Activated CD4-positive, CD25-positive, alpha-beta regulatory T cell treated with anti-CD3 and anti-CD28 coated beads, Interleukin-2, amount 50 U/mL, for 16 hours (primary cell): ENCODE results near the gene SUMO3.

Experiments used
- DNase-seq: peaks from one replicate; pipeline ENCODE4 v3.0.0-alpha.2; 2020; ENCODE audit warnings: low read depth, low spot score

Gene SUMO3

DNA sequence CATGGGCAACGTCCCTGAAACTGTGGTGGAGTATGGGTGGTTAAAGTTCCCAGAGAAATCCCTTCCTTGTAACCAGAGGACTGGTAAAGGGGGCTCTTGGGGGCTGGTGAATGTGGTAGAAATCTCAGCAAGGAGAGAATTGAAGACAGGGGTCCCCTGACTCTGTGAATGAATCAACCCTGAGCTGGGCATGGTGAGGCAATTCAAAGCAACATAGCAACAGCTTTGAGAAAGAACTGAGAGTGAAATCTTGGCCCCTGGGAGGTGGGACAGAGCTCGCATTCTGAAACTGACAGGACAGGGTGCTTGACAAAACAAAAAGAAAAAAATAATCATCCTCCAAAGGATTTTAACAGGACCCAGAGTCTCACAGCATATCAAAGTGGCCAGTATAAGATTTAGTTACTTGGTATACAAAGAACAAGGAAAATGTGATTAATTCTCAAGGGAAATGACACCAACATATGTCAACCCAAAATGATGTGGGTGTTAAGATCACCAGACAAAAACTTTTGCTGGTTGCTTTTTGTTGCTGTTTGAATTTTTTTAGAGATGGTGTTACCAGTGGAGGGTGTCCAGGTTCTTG, 11.7 kb upstream of the SUMO3 start:
- no peak for DNase-seq

DNA sequence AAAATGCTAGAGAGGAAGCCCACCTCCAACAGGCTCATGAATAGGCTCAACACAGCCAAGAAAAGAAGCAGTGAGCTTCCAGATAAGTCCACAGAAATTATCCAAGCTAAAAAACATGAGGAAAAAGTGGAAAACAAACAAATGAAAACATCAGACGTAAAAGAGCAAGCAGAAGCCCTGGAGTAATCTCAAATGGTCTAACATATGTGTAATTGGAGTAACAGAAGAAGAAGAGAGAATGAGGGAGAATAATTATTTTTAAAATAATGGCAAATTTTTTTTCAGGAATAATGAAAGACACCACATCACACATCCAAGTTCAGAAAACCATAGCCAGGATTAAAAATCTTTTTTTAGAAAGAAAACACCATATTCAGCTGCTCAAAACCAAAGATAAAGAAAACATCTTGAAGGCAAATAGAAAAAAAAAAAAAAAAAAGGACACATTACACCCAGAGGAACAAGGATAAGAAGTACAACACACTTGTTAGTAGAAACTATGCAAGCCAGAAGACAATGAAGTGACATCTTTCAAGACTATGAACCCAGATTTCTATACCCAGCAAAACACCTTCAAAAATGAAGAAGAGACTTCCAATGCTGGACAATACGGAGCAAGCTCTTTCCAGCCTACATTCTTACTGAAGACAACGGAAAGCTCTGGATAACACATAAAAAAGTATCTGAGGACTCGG, 10.6 kb upstream of the SUMO3 start:
- no peak for DNase-seq

DNA sequence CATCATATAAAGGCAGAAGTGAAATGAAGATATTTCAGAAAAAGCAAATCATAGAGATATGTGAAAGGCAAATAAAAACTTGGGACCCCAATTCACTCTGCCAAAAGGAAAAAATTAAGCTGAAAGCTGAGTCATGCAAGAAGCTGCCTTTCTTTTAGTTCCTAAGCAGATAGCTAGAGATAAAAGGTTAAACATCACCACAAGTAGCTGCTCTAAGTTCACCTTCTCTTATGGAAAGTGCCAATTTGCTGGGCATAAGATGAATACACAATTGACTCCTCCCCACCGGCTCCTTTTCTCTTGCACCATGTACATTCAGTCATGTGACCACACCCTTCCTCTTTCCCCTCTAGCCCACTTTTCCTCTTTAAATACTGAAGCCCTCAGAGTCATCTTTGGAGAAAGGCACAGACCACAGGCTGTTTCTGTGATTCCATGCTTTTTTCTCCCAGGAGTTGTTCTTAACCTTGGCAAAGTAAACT, 5.4 kb upstream of the SUMO3 start:
- DNase-seq = no peak

DNA sequence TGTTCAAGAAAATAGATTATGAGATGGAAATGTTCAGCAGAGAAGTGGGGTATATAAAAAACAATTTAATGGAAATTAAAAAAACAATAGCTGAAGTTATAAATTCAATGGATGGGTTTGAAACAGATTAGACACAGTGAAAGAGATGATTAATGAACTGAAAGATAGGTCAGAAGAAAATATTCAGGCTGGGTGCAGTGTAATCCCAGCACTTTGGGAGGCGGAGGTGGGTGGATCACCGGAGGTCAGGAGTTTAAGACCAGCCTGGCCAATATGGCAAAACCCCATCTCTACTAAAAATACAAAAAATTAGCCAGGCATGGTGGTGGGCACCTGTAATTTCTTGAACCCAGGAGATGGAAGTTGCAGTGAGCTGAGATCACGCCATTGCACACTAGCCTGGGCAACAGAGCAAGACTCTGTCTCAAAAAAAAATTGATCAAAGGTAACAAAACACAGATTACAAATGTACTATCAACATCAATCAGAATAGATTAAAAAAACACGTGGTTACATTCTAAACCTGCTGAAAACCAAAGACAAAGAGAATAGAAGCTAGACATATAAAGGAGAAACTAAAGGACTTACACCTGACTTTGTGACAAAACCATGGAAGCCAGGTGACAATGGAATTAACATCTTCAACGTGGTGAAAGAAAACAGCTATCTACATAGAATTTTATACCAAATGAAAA, 4.8 kb upstream of the SUMO3 start:
- no peak for DNase-seq

DNA sequence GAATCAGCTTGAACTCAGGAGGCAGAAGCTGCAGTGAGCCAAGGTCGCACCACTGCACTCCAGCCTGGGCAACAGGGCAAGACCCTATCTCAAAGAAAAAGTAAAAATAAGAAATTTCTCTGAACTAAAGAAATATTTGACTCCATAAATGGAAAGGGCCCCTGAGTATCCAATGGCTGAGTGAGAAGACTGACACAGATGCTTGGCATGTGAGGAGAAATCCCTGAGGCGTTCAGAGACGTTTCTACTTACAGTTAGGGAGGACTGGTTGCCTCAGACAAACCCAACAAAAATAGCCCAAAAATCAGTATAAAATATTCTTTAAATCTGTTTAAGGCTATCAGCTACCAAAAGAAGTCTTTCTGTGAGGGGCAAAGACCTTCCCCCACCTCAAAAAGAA, 3.0 kb upstream of the SUMO3 start:
- DNase-seq = no peak

DNA sequence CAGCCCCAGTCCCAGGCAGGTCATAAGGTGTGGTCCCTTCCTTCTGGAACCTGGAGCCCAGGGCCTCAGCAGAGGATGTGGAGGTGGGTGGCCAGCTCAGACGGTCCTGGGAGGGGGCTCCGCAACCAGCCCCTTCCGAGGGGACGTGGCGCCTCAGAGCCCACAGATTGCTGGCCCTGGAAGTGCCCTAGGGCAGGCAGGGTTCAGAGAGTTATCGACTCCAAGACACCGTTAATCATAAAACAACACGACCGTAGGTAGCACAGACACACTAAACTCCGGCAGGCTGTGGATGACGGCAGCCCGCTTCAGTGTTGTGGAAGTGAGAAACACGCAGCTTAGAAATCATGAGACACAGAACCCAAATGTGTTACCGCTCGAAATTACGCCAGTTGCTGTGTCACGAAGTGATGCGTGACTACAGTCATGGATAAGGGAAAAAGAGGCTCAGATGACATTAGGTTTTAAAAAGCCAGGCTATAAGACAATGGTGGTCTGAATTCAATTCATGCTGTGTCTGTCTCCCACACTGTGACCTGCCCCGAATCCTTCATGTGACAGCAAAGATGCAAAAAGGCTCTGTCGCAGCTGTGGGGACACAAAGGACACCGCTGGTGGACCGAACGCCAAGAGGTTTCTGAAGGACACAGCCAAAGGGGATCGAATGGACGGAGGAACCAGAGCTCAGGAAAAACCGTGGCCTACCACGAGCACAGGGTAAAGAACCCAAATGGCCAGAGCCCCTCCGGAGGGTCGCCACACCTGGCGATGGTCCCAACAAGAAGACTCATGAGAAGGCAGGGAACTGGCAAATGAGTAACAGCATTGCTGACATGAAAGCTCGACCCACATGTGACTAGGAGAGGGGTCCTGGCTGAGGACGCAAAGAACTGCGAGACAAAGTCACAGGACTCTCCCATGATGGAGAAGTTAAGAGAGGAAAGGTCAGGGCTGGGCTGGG, 1.7 kb upstream of the SUMO3 start:
- DNase-seq = no peak

DNA sequence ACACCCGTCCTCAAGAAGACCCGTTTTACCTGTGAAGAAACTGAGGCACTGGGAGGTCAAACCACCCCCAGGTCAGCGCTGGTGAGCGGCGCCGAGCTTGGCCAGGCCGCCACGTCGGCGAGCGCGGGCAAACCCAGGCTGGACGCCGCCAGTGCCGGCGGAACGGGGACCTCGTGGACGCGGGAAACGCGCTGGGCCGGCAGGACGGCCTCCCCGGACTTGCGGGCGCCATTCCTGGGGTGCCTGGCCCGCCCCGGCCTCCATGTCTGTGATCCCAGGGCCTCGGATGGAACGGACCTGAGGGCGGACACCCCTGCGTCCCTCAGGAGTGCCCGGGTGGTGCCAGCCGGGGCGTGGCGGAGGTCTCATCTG, 764 bp upstream of the SUMO3 start:
- no peak for DNase-seq

DNA sequence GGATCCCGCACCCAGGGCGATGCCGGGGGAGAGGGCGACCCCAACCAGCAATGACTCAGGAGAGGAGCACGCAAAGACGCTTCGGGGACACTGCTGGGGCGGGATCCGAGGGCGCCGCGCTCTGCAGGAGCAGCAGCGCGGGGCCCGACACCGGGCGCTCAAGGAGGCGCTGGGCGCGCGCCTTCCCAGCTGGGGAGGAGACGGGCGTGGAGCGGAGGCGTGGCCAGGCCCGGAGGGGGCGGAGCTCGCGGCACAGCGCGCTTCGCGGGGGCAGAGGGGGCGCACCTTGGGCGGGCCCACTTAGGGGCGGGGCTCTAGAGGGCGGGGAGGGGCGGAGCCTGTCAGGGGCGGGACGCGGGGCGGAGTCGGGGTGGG, 369 bp downstream of the SUMO3 start:
- DNase-seq = peak; percentile 79

DNA sequence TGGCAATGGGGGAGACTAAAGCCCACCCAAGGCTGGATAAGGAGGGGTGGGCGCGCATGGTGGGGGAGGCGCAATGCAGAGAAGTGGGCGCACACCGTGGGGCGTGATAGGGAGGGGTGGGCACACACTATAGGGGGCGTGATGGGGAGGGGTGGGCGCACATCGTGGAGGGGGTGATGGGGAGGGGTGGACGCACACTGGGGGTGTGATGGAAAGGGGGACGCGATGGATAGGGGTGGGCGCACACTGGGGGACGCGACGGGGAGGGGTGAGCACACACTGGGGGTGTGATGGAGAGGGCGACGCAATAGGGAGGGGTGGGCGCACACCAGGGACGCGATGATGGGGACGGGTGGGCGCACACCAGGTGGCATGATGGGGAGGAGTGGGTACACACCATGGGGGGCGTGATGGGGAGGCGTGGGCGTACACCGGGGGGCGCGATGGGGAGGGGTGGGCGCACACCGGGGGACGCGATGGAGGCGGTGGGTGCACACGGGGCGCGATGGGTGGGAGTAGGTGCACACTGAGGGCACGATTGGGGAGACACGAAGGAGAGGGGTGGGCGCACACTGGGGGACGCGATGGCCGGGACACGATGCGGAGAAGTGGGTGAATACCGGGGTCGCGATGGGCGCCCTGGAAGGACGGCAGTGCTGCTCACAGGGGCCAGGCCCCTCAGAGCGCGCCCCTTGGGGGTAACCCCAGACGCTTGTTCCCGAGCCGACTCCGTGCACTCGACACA, 929 bp downstream of the SUMO3 start:
- no peak for DNase-seq

DNA sequence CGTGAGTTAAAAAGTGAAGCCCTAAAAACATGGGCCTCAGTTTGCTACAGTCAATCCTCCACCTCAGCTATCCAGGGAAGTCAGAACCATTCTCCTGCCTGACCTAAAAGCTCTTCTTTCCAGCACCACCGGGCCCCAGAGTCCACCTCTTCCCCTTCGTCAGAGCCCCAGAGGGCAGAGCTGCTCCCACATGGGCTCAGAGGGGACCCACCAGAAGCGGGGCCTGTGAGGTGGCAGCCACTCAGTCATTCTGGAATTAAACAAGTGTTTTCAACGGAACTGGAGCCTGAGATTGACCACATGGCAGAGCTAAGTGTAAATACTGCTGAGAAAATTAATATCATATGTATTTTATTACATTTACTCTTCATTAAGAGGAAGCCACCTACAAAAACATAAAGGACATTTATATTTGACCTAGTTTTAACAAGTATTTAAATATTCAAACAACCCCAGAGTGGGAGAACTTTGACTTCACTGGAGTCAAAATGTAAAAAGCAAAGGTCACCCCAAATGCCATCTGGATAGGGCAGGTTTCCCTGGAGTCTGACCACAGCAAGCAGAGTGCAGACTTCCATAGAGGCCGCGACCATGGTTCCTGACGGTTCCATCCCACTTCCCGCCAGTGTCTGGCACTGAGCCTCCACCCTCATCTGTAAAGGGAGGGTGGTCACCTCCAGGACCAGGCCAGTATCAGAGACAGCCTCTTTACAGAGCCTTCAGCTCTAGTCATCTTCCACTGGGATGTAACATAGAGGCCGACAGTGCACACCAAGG, 1.8 kb downstream of the SUMO3 start:
- no peak for DNase-seq

DNA sequence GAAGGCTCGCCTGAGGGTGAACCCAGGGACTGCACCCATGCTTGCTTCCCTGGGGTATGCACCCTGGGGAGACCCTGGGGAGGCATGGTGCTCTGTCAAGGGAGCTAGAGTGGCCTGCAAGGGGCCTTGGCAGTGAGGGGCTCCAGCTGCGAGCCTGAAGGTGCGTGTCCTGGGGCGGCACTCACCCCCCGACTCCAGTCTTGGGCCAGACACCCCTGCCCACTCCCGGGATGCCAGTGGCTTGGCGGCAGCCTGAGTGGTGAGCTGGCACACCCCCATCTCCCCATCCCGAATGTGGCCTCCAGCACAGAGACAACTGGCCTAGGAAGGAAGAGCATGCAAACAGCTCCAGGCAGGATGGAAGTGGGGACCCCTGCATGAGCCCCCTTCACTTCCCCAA, 2.6 kb downstream of the SUMO3 start:
- DNase-seq = no peak

DNA sequence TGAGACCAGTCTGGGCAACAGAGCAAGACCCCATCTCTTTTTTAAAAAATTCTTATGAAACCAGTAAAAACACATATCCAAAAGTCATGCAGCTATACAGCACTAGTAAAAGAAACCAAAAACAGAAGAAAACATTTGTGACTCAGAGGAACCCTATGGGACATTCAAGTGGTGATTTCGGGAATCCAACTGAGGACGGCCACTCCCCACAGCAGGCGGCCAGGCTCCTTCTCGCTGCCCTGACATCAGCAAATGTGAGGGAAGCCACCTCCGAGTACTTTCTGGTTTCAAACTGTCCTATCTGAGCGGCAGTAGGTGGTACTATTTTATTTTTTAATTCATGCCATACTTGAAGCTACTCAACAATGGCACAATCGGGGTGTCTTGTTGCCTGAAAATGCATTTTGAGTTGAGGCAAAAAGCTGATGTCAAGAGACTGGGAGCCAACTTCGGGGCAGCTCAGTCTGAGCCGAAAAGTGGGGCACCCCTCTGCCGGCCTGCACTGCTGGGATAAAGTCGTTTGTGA, 3.3 kb downstream of the SUMO3 start:
- no peak for DNase-seq

DNA sequence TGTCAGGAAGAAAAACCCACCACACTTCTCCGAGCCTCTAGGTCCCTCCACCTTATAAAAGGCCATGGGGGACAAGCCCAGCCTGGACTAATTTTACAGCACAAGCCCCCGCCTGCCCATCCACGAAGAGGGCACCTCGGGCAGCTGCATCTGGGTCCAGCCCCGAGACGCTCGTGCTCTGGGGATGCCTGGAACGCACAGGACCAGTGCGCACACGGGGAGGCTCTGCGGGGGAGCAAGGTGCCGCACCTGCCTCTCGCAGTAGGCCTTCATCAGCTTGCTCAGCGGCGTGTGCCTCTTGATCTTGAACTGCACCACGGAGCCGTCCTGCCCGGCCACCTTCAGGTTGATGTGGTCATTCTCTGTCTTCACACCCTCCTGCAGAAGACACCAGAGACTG, 4.1 kb downstream of the SUMO3 start:
- no peak for DNase-seq

DNA sequence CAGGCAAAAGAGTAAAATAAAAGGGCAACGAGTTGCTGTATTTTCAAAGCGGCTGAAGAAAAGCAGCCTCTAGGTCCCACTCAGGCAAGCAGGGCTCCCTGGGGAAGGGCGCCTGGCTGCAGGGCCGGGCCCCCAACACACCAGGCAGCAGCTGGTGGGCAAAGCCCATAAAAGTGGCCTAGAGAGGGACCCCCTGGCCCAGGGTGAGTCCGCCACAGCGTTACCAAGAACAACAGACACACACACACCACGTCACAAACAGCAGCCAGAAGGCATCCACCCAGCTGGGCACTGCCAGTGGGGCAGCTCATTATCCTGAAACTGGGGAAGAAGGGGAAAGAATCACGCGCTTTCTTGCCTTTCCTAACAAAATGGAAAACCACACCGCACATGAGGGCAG, 4.7 kb downstream of the SUMO3 start:
- no peak for DNase-seq

DNA sequence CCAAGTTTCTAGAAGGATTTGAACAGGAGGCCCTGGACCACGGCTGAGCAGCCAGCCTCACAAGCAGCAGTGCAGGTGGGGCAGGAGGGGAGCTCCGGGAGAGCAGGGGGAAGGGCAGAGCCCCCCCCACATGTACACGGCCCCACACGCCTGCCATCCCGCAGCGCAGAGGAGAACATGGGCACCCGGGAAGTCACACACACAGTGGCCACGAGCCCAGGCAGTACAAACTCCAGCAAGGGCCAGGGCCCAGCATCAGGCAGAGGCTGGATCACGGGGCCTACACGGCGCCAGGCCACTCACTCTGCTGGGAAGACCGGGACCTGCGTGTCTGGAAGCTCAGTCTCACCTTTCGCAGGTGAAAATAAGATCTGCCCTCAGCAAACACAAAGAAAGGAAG, 5.2 kb downstream of the SUMO3 start:
- DNase-seq = no peak

DNA sequence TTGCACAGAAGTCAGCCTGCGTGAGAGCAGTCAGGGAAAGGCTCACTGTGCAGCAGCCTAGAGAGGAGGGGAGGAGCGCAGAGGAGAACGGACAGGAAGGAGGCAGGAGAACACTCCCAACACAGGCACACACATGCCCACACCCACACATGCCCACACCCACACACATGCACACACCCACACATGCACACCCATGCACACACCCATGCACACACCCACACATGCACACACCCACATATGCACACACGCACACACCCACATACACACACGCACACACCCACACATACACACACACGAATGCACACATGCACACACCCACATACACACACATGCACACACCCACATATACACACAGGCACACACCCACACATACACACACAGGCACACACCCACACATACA, 7.1 kb downstream of the SUMO3 start:
- DNase-seq = no peak

DNA sequence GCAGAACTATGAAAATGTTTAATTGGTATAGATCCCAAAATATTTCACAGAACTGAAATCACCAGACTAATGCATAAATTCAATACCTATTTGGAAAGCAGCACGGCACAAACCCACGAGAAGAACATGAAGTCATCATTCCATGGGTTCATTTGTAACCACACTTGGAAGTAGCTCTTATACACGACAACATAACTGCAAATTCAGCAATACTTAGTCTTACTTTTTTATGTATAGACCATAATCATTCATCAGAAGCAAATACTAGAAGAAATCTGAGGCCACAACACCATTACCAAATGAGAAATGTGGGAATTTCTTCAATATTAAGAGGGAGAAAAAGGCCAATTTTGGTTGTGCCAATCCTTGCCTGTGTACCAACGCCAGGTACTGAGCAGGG, 12.0 kb downstream of the SUMO3 start:
- no peak for DNase-seq

DNA sequence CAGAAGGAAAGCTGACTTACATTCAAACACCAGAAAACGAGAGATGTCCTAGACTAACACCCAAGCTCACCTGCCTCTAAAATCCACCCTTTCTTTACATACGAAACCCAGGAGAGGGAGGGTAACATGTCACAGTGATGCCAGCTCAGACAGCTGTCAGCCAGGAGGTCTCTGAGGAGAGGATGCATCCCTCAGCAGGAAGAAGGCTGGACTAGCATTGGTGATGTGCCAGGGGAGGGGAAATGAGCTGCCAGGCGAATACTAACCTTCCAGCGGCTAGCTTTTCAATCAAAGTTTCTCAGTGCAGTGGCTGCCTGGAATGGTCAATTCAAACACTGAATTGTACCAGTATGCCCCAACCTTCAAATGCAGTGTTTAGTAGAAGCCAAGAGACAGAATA, 12.6 kb downstream of the SUMO3 start:
- DNase-seq = no peak

DNA sequence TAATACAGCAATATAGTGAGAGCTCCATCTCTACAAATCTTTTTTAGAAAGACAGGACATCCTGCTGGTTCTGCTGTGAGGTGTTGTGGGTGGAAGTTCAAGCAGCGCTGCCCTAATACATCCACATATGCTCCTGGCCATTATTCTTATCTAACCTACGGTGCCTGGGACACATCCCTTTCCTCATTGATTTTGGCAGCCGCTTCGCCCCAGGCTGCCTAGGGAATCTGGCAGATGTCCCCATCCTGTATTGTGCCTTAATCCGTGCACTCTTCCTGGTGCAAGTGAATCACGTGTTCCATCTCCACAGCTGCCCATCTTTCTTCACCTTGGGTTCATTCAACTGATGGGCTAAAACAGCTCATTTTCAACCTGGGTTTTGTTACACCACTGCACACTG, 13.1 kb downstream of the SUMO3 start:
- no peak for DNase-seq

DNA sequence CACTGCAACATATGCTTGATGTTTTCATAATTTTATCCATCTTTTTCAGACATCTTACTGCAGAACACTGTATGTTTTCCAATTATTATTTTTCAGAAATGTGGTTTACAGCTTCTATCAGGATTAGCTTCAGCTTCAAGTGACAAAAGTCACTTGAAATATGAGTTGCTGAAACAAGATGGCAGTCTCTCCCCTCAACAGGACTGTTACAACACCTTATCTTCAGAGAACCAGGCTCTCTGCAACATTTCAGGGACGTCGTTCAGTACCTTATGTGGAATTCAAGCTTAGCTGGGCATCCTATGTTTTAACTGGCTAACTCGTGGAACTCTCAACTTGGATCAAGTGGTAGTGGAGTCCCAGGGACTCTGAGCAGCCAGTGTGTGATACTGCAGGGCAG, 14.2 kb downstream of the SUMO3 start:
- DNase-seq = no peak
